Endothelial cell of umbilical vein (primary cell): ENCODE data around the gene LDB3. TPM values are rescaled to one million over a fixed set of nuclear protein-coding genes. Genes with fewer than 3 reads are reported as not detected.

Experiments
- BruUV-seq: library from RNA; stranded (reverse); fragments of 400-500 nt; replicated peaks from 2 replicates; lab custom pipeline; 2021; lab: Mats Ljungman, UMichigan
- CTCF ChIA-PET: fragments of 300-600, 350-600 bp; sonication (Branson Sonifier 250); formaldehyde crosslinking; loops from one replicate; lab custom pipeline; 2021; ENCODE audit warnings: antibody characterized with exemption, inconsistent platforms; lab: Charles Lee
- POLR2A ChIA-PET: fragments of 300-600, 350-600 bp; sonication (Branson Sonifier 250); formaldehyde crosslinking; loops from one replicate; lab custom pipeline; 2021; ENCODE audit warnings: antibody characterized with exemption, inconsistent platforms; lab: Charles Lee
- DNase-seq: peaks from one replicate; pipeline ENCODE4 v3.0.0-alpha.2; 2011; ENCODE audit warnings: low read depth, low spot score
- FAIRE-seq: peaks from 2 replicates; lab custom pipeline; 2011; peaks lifted over from hg19 to GRCh38; lab: Jason Lieb, UNC
- H2AFZ ChIP-seq: 2 replicates; pipeline ENCODE4 v1.6.0; 2012; ENCODE audit warnings: low read depth, low read length, control low read depth, inconsistent platforms
- H3K27ac ChIP-seq: 2 replicates; pipeline ENCODE4 v1.5.1; 2011; ENCODE audit warnings: low read depth, mild to moderate bottlenecking, control low read depth, low read length, moderate library complexity; ENCODE audit not compliant: insufficient read depth
- H3K27me3 ChIP-seq, 2 experiments: 2 replicates each; pipeline versions ENCODE4 v1.6.0 to v1.6.1; 2011; ENCODE audit warnings: low read length in 2 of 2, mixed read lengths in 1 of 2; ENCODE audit not compliant: control insufficient read depth in 2 of 2, insufficient read depth in 2 of 2
- H3K36me3 ChIP-seq, 2 experiments: 2 replicates in 1 of 2; 3 replicates in 1 of 2; pipeline ENCODE4 v1.5.1; 2011; ENCODE audit warnings: low read length in 2 of 2, mild to moderate bottlenecking in 1 of 2, moderate library complexity in 1 of 2; ENCODE audit not compliant: control insufficient read depth in 2 of 2, insufficient read depth in 2 of 2; ENCODE audit errors: extremely low read depth in 1 of 2
- H3K4me1 ChIP-seq: 3 replicates; pipeline ENCODE4 v1.5.1; 2011; ENCODE audit warnings: mild to moderate bottlenecking, low read length; ENCODE audit not compliant: control insufficient read depth, insufficient read depth; ENCODE audit errors: extremely low read depth
- H3K4me2 ChIP-seq: 2 replicates; pipeline ENCODE4 v1.6.1; 2011; ENCODE audit warnings: low read length, control low read depth, mixed read lengths; ENCODE audit not compliant: insufficient read depth
- H3K4me3 ChIP-seq, 3 experiments: fragments of 200-600 bp in 1 of 3; sonication (generic), shearing (Covaris generic) in 1 of 3; replicated peaks in 1 of 3; 2 replicates each; pipeline ENCODE4 v1.5.1; 2011 to 2016; ENCODE audit warnings: control low read depth in 3 of 3, low read length in 3 of 3, mild to moderate bottlenecking in 2 of 3, inconsistent platforms in 1 of 3, low read depth in 1 of 3, moderate library complexity in 1 of 3; ENCODE audit not compliant: insufficient read depth in 1 of 3
- H3K79me2 ChIP-seq: 2 replicates; pipeline ENCODE4 v1.6.0; 2012; ENCODE audit warnings: low read length, inconsistent platforms; ENCODE audit not compliant: control insufficient read depth, insufficient read depth
- H3K9ac ChIP-seq: replicated peaks from 2 replicates; pipeline ENCODE3; 2011; ENCODE audit warnings: low read length, control low read depth; ENCODE audit not compliant: insufficient read depth; ENCODE audit errors: extremely low read depth
- H3K9me1 ChIP-seq: replicated peaks from 3 replicates; pipeline ENCODE4 v1.6.0; 2011; ENCODE audit warnings: mild to moderate bottlenecking, low read length; ENCODE audit not compliant: control insufficient read depth, insufficient read depth; ENCODE audit errors: extremely low read depth
- H3K9me3 ChIP-seq: replicated peaks from 2 replicates; pipeline ENCODE4 v1.5.1; 2012; ENCODE audit warnings: low read length, inconsistent platforms; ENCODE audit not compliant: control insufficient read depth, insufficient read depth
- H4K20me1 ChIP-seq: replicated peaks from 2 replicates; pipeline ENCODE3; 2011; ENCODE audit warnings: mild to moderate bottlenecking, low read length; ENCODE audit not compliant: control insufficient read depth, insufficient read depth; ENCODE audit errors: extremely low read depth
- EZH2 ChIP-seq: IDR thresholded peaks from 2 replicates; pipeline ENCODE4 v1.6.1; 2012; ENCODE audit warnings: borderline replicate concordance, low read depth, mild to moderate bottlenecking, moderate library complexity, low read length, inconsistent platforms; ENCODE audit not compliant: severe bottlenecking
- FOS ChIP-seq: IDR thresholded peaks from 2 replicates; pipeline ENCODE4 v1.6.1; 2011; ENCODE audit warnings: mild to moderate bottlenecking, low read length, moderate library complexity, borderline replicate concordance; ENCODE audit not compliant: insufficient read depth
- GATA2 ChIP-seq: IDR thresholded peaks from 2 replicates; pipeline ENCODE4 v1.7.0; 2011; ENCODE audit warnings: low read depth, mild to moderate bottlenecking, moderate library complexity, mixed read lengths, low read length; ENCODE audit not compliant: insufficient read length, insufficient read depth
- JUN ChIP-seq: IDR thresholded peaks from 2 replicates; pipeline ENCODE4 v1.6.1; 2011; ENCODE audit warnings: borderline replicate concordance, low read depth; ENCODE audit not compliant: insufficient read length, insufficient read depth
- MYC ChIP-seq: IDR thresholded peaks from one replicate; pipeline ENCODE4 v1.6.1; 2011; ENCODE audit warnings: mild to moderate bottlenecking, low read depth, low read length
- POLR2A ChIP-seq: IDR thresholded peaks from 2 replicates; pipeline ENCODE4 v1.6.1; 2012; ENCODE audit warnings: low read depth, mild to moderate bottlenecking, control low read depth, low read length
- POLR2AphosphoS5 ChIP-seq: IDR thresholded peaks from 2 replicates; pipeline ENCODE4 v1.6.1; 2012; ENCODE audit warnings: low read depth, mild to moderate bottlenecking, control low read depth, low read length, moderate library complexity; ENCODE audit not compliant: insufficient read depth
- dilution Hi-C: fragments of 300-500 bp; cut with MboI; formaldehyde crosslinking; loops from one replicate; pipeline ENCODE4 v1.15.0; 2019; ENCODE audit warnings: low sequenced_read_pairs; ENCODE audit not compliant: extremely low pct_ligation_motif_present
- intact Hi-C: fragments of 100-400 bp; cut with micrococcal nuclease; formaldehyde crosslinking; loops from one replicate; pipeline ENCODE4 v1.10.0; 2022
- polyA plus RNA-seq, 4 experiments: library from polyadenylated mRNA; depleted of rRNA in 3 of 4; stranded (reverse) in 3 of 4; unstranded in 1 of 4; fragments of >200 nt; gene quantifications; 2 replicates each; pipeline versions ENCODE4 v1.2.1 to v1.2.3, GENCODE V29; 2011 to 2012; ENCODE audit warnings: missing spikeins in 1 of 4
- total RNA-seq: library from RNA; stranded (reverse); gene quantifications from 2 replicates; pipeline ENCODE4 v1.2.3, GENCODE V29; 2021
- TF ChIP-seq, protein P1 (sequence below): IDR thresholded peaks from 2 replicates; pipeline ENCODE4 v1.6.1; 2011; ENCODE audit not compliant: insufficient read depth, insufficient read length
- TF ChIP-seq, protein P2 (sequence below), 2 donors: IDR thresholded peaks; 1 replicate in 1 of 2; 2 replicates in 1 of 2; pipeline ENCODE4 v1.5.1; 2011; ENCODE audit warnings: low read length in 2 of 2, mild to moderate bottlenecking in 2 of 2, moderate library complexity in 2 of 2, control low read depth in 1 of 2, inconsistent platforms in 1 of 2, low read depth in 1 of 2; ENCODE audit not compliant: insufficient read depth in 1 of 2; ENCODE audit errors: extremely low read depth in 1 of 2

Gene LDB3
- total and polyA plus RNA-seq, 2 donors (not counting 3 experiments of a cell fraction or from before 2014, with no cell fraction given), result not detected

GRCh38 chr10:86657011-86657395, 11.3 kb upstream of the LDB3 start:
- intact Hi-C loops, result no loop called here
- no TSS peak for BruUV-seq
- Histone ChIP-seq H3K27me3 (no peaks in the 10 kb centered on the region), H3K4me2 (no peak overlapping the region), H3K4me3 (no peak overlapping the region), H3K27ac (no peak overlapping the region), H3K36me3 (no peaks in the 10 kb centered on the region), H3K9me1 (no peaks in the 10 kb centered on the region), H2AFZ (no peak overlapping the region), H3K9ac (no peak overlapping the region), H3K9me3 (no peaks in the 10 kb centered on the region), H3K4me1 (no peaks in the 10 kb centered on the region), H4K20me1 (no peaks in the 10 kb centered on the region), H3K79me2 (no peaks in the 10 kb centered on the region)
- CTCF ChIA-PET, result no interaction called here
- DNase-seq (no peak), FAIRE-seq (no peak)
- POLR2A ChIA-PET, result no interaction called here
- TF ChIP-seq EZH2, result no peak
- TF ChIP-seq FOS, result no peak
- no peak for TF ChIP-seq MYC
- no peak for TF ChIP-seq POLR2A
- TF ChIP-seq, protein P1, sequence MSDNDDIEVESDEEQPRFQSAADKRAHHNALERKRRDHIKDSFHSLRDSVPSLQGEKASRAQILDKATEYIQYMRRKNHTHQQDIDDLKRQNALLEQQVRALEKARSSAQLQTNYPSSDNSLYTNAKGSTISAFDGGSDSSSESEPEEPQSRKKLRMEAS, result no peak
- TF ChIP-seq GATA2, result no peak
- dilution Hi-C loops, result no loop called here

DNA sequence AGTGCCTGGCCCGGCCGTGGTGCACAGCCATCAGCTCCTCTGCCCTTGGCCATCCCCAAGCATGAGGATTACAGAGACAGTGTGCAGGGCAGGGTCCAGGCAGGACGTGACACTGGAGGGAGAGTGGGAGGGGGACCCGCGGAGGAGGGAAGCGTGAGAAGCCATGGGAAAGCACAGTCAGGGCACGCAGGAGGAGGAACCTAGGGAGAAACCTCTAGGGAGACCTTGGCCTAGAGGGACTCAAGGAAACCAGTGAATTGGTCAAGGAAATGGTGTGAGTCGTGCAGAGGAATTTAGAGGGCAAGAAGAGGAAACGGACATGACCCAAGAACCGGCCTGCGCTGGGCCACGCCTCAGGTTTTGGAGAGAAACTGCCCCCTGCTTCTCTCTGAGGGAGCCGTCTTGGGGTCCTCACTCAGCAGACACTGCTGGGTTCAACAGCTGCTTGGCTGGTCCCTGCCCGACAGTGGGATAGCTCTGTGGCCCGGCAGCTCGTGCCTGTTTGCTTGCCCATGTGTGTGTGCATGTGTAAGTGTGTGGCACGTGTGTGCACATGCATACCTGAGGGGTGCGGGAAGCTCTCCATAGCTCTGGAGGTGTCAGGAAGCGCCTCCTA, 10.8 kb upstream of the LDB3 start:
- dilution Hi-C loops (no loop called here), intact Hi-C loops (no loop called here)
- Histone ChIP-seq H3K9me1 (no peaks in the 10 kb centered on the region), H3K79me2 (no peaks in the 10 kb centered on the region), H3K27me3 (no peaks in the 10 kb centered on the region), H3K9ac (no peak overlapping the region), H3K4me1 (no peaks in the 10 kb centered on the region), H4K20me1 (no peaks in the 10 kb centered on the region), H3K4me2 (no peak overlapping the region), H3K9me3 (no peaks in the 10 kb centered on the region), H3K27ac (no peak overlapping the region), H3K4me3 (no peak overlapping the region), H3K36me3 (no peaks in the 10 kb centered on the region), H2AFZ (no peak overlapping the region)
- no peak for DNase-seq
- no peak for FAIRE-seq
- BruUV-seq, result no TSS peak
- CTCF ChIA-PET, result interaction anchor here (0.6 kb wide), 1 partner anchor 309 kb away, joined by 3 read pairs; no protein-coding TSS in a partner anchor
- POLR2A ChIA-PET, result no interaction called here
- TF ChIP-seq FOS (no peak), POLR2A (no peak), JUN (no peak), MYC (no peak), POLR2AphosphoS5 (no peak), GATA2 (no peak), EZH2 (no peak)
- TF ChIP-seq, protein P2, sequence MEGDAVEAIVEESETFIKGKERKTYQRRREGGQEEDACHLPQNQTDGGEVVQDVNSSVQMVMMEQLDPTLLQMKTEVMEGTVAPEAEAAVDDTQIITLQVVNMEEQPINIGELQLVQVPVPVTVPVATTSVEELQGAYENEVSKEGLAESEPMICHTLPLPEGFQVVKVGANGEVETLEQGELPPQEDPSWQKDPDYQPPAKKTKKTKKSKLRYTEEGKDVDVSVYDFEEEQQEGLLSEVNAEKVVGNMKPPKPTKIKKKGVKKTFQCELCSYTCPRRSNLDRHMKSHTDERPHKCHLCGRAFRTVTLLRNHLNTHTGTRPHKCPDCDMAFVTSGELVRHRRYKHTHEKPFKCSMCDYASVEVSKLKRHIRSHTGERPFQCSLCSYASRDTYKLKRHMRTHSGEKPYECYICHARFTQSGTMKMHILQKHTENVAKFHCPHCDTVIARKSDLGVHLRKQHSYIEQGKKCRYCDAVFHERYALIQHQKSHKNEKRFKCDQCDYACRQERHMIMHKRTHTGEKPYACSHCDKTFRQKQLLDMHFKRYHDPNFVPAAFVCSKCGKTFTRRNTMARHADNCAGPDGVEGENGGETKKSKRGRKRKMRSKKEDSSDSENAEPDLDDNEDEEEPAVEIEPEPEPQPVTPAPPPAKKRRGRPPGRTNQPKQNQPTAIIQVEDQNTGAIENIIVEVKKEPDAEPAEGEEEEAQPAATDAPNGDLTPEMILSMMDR (IDR thresholded peaks at IDR 0.05; ENCODE audit: extremely low read depth in 1 of 2, insufficient read depth in 1 of 2, low read depth in 1 of 2, low read length in 2 of 2), result no peak
- TF ChIP-seq, protein P1, result no peak
